Endodermal cell (in vitro differentiated cells): ENCODE measurements around the gene TBXA2R. TPM values are rescaled to one million over a fixed set of nuclear protein-coding genes. Genes with fewer than 3 reads are reported as not detected.

ENCODE experiments used
- DNase-seq: peaks from one replicate; pipeline ENCODE4 v3.0.0-alpha.2; 2017
- H3K27ac ChIP-seq: 2 replicates; pipeline ENCODE4 v1.5.1; 2013; ENCODE audit warnings: mild to moderate bottlenecking, low read depth, low read length, moderate library complexity
- H3K27me3 ChIP-seq: 2 replicates; pipeline ENCODE4 v1.6.1; 2013; ENCODE audit warnings: mild to moderate bottlenecking, low read length, moderate library complexity; ENCODE audit not compliant: insufficient read depth, control insufficient read depth, poor library complexity, severe bottlenecking
- H3K36me3 ChIP-seq: 2 replicates; pipeline ENCODE4 v1.7.0; 2013; ENCODE audit warnings: mild to moderate bottlenecking, low read length, moderate library complexity; ENCODE audit not compliant: control insufficient read depth, insufficient read depth
- H3K4me1 ChIP-seq: one replicate; pipeline ENCODE4 v1.7.0; 2013; ENCODE audit warnings: low read length; ENCODE audit not compliant: control insufficient read depth, insufficient read depth
- H3K4me3 ChIP-seq: 2 replicates; pipeline ENCODE4 v1.5.1; 2013; ENCODE audit warnings: mild to moderate bottlenecking, low read length, moderate library complexity
- H3K9ac ChIP-seq: 2 replicates; pipeline ENCODE4 v1.6.1; 2013; ENCODE audit warnings: mild to moderate bottlenecking, low read length, moderate library complexity; ENCODE audit not compliant: poor library complexity, severe bottlenecking; ENCODE audit errors: extremely low read depth
- H3K9me3 ChIP-seq: 2 replicates; pipeline ENCODE4 v1.6.1; 2013; ENCODE audit warnings: mild to moderate bottlenecking, low read length, moderate library complexity; ENCODE audit not compliant: control insufficient read depth
- H3K27ac Mint-ChIP-seq: 2 replicates; pipeline ENCODE4 v1.8.0; 2020; ENCODE audit warnings: mixed read lengths
- H3K27me3 Mint-ChIP-seq: 2 replicates; pipeline ENCODE4 v1.8.0; 2021; ENCODE audit warnings: mild to moderate bottlenecking, mixed read lengths; ENCODE audit not compliant: insufficient read depth
- H3K36me3 Mint-ChIP-seq: 2 replicates; pipeline ENCODE4 v1.8.0; 2020; ENCODE audit warnings: low read depth, mixed read lengths
- H3K4me1 Mint-ChIP-seq: 2 replicates; pipeline ENCODE4 v1.8.0; 2020; ENCODE audit warnings: mixed read lengths
- H3K4me3 Mint-ChIP-seq: 2 replicates; pipeline ENCODE4 v1.8.0; 2020; ENCODE audit warnings: mild to moderate bottlenecking, moderate library complexity, mixed read lengths
- H3K9me3 Mint-ChIP-seq: 2 replicates; pipeline ENCODE4 v1.8.0; 2020; ENCODE audit warnings: mild to moderate bottlenecking, mixed read lengths
- WGBS, 2 experiments: methylation state at CpG; one replicate each; pipeline versions ENCODE4 v1.1.5 to v1.1.7; 2013; ENCODE audit warnings: missing lambda C conversion rate in 2 of 2, mixed read lengths in 1 of 2; ENCODE audit not compliant: insufficient coverage in 1 of 2, insufficient read length in 1 of 2; 5-methylcytosine and 5-hydroxymethylcytosine counted together
- total RNA-seq, 2 donors: library from RNA; stranded (reverse); fragmentation: NEBNext Ultra II Directional in 1 of 2; extraction: Animal tissue kit (Norgen Biotek cat#: 25700) in 1 of 2; gene quantifications; 2 replicates in 1 of 2; 3 replicates in 1 of 2; pipeline ENCODE4 v1.2.1, GENCODE V29; 2021
- TF ChIP-seq, protein P1 (sequence below): fragments of 200-600 bp; sonication (generic); conservative IDR thresholded peaks from 2 replicates; pipeline ENCODE4 v1.5.0; 2021; ENCODE audit warnings: antibody characterized with exemption, mild to moderate bottlenecking

The TBXA2R gene
- total RNA-seq, 2 donors from 2014 or later, result 0.29 to 0.42 TPM

DNA sequence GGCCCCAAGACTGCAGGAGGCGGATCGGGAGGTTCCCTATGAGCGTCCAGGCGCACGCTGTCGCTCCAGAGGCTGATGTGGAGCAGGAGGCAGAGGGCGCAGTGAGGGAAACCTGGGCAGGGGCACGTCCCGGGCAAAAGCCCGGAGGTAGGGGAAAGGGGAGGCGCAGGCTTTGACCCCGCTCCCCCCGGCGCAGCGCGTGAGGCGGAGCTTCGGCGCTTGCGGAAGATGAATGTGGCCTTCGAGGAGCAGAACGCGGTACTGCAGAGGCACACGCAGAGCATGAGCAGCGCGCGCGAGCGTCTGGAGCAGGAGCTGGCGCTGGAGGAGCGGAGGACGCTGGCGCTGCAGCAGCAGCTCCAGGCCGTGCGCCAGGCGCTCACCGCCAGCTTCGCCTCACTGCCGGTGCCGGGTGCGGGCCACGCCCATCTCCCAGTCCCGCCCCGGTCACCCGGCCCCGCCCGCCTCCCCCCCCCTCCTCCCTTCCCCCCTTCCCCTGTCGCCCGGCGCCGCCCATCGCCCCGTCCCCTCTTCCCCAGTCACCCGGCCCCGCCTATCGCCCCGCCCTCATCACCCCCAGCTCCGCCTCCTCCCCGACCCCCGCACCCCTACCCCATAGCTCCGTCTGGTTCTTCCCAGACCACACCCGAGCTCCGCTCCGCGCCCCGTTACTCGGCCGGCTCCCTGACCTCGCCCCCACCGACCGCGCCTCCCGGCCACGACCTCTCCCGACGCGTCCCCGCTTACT, 29.8 kb downstream of the TBXA2R start:
- Mint-ChIP-seq H3K4me1 (peaks cover 10% of the 10 kb centered on the region), H3K36me3 (peaks cover 12% of the 10 kb centered on the region), H3K27ac (no peak overlapping the region), H3K9me3 (no peaks in the 10 kb centered on the region), H3K27me3 (peaks cover 29% of the 10 kb centered on the region), H3K4me3 (peak overlapping the region; percentile 59)
- H3K4me1 ChIP-seq, result no peaks in the 10 kb centered on the region
- H3K36me3 ChIP-seq, result peaks cover 8% of the 10 kb centered on the region
- no peak overlapping the region for H3K9ac ChIP-seq
- WGBS, 2 experiments, result 8 to 26% methylated on average over 14 to 52 of the region's 78 CpGs
- no peaks in the 10 kb centered on the region for H3K9me3 ChIP-seq
- peak; percentile 95 for DNase-seq
- H3K4me3 ChIP-seq, result peak overlapping the region; percentile 76
- TF ChIP-seq, protein P1, sequence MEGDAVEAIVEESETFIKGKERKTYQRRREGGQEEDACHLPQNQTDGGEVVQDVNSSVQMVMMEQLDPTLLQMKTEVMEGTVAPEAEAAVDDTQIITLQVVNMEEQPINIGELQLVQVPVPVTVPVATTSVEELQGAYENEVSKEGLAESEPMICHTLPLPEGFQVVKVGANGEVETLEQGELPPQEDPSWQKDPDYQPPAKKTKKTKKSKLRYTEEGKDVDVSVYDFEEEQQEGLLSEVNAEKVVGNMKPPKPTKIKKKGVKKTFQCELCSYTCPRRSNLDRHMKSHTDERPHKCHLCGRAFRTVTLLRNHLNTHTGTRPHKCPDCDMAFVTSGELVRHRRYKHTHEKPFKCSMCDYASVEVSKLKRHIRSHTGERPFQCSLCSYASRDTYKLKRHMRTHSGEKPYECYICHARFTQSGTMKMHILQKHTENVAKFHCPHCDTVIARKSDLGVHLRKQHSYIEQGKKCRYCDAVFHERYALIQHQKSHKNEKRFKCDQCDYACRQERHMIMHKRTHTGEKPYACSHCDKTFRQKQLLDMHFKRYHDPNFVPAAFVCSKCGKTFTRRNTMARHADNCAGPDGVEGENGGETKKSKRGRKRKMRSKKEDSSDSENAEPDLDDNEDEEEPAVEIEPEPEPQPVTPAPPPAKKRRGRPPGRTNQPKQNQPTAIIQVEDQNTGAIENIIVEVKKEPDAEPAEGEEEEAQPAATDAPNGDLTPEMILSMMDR, result no peak
- H3K27me3 ChIP-seq, result peaks cover 8% of the 10 kb centered on the region
- H3K27ac ChIP-seq, result no peak overlapping the region

DNA sequence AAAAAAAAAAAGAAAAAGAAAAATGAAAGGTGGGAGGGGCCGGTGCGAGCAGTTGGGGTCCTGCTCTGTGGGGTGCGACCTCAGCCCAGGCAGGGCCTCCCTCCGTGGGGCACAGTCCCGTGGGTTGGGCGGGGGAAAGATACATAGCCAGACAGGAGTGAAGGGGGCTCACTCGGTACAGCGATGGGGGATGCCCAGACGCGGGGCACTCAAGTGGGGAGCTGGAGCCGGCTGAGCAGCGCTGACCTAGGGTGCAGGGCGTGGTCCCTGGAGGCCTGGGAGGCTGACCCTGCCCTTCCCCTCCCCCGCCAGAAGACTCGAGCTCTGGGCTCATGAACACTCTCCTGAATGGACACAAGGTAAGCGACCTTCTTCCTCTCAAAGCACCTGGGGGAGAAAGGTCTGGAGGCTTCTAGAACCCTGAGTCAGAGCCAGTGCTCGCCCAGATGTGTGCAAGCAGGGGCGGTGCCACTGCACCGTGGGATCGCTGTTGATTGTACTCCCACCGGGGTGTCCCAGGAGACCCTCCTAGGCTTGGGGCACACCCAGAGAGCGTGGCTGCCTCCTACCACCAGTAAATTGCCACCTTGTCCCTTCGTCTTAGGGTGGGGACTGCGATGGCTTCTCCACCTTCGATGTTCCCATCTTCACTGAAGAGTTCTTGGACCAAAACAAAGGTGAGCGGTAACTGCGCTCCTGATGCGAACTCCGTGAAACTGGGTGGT, 30.6 kb downstream of the TBXA2R start:
- Histone ChIP-seq H3K9ac (no peak overlapping the region), H3K36me3 (peaks cover 8% of the 10 kb centered on the region), H3K4me1 (no peaks in the 10 kb centered on the region), H3K27ac (no peak overlapping the region), H3K27me3 (peaks cover 8% of the 10 kb centered on the region), H3K9me3 (no peaks in the 10 kb centered on the region), H3K4me3 (peak overlapping the region; percentile 76)
- 70 to 73% methylated on average over 14 to 29 of the region's 29 CpGs for WGBS, 2 experiments
- peaks cover 10% of the 10 kb centered on the region for H3K4me1 Mint-ChIP-seq
- H3K27ac Mint-ChIP-seq, result no peak overlapping the region
- H3K36me3 Mint-ChIP-seq, result peaks cover 12% of the 10 kb centered on the region
- peak overlapping the region; percentile 59 for H3K4me3 Mint-ChIP-seq
- peaks cover 25% of the 10 kb centered on the region for H3K27me3 Mint-ChIP-seq
- no peak for DNase-seq
- TF ChIP-seq, protein P1, result no peak
- no peaks in the 10 kb centered on the region for H3K9me3 Mint-ChIP-seq

DNA sequence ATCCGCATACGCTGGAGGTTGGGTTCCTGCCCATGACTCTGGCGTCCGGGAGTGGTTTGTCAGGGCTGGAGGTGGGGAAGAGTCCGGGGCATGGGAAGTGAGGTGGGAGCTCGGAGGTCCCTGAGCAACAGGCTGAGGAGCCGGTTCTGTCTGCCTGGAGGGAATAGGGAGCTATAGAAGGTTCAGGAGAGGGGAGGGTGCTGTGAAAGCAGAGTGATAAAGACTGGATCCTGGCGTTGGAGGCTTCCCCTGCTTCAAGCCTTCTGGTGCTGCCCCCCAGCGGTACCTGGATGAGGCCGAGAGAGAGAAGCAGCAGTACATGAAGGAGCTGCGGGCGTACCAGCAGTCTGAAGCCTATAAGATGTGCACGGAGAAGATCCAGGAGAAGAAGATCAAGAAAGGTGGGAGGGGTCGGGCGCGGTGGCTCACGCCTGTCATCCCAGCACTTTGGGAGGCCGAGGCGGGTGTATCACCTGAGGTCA, 31.4 kb downstream of the TBXA2R start:
- peak; percentile 91 for DNase-seq
- Mint-ChIP-seq H3K36me3 (peaks cover 12% of the 10 kb centered on the region), H3K9me3 (no peaks in the 10 kb centered on the region), H3K27me3 (peaks cover 19% of the 10 kb centered on the region), H3K27ac (no peak overlapping the region), H3K4me3 (peak overlapping the region; percentile 28), H3K4me1 (peaks cover 10% of the 10 kb centered on the region)
- Histone ChIP-seq H3K9ac (no peak overlapping the region), H3K4me3 (no peak overlapping the region), H3K9me3 (no peaks in the 10 kb centered on the region), H3K27me3 (peaks cover 8% of the 10 kb centered on the region), H3K27ac (no peak overlapping the region), H3K36me3 (peaks cover 8% of the 10 kb centered on the region), H3K4me1 (no peaks in the 10 kb centered on the region)
- TF ChIP-seq, protein P1, result peak; percentile 72
- 91 to 92% methylated on average over 16 to 19 of the region's 19 CpGs for WGBS, 2 experiments
